Duodenal mucosa (tissue), 2 donors: ENCODE results near the gene GALNT14.

Source experiments
- H3K27ac ChIP-seq: one replicate; pipeline ENCODE4 v1.7.0; 2013; ENCODE audit warnings: low read depth, low read length
- H3K27me3 ChIP-seq, 2 donors: one replicate each; pipeline ENCODE4 v1.7.0; 2013; ENCODE audit warnings: low read length in 2 of 2, control low read depth in 1 of 2; ENCODE audit not compliant: insufficient read depth in 2 of 2, control insufficient read depth in 1 of 2
- H3K36me3 ChIP-seq, 2 donors: one replicate each; pipeline ENCODE4 v1.7.0; 2013; ENCODE audit warnings: low read length in 2 of 2, control low read depth in 1 of 2; ENCODE audit not compliant: insufficient read depth in 2 of 2, control insufficient read depth in 1 of 2
- H3K4me1 ChIP-seq, 2 donors: one replicate each; pipeline ENCODE4 v1.7.0; 2013; ENCODE audit warnings: low read length in 2 of 2, control low read depth in 1 of 2; ENCODE audit not compliant: insufficient read depth in 2 of 2, control insufficient read depth in 1 of 2
- H3K4me3 ChIP-seq, 2 donors: one replicate each; pipeline ENCODE4 v1.7.0; 2013; ENCODE audit warnings: low read length in 2 of 2, low read depth in 1 of 2
- H3K9ac ChIP-seq, 2 donors: one replicate each; pipeline ENCODE4 v1.7.0; 2013; ENCODE audit warnings: low read length in 2 of 2, low read depth in 1 of 2
- H3K9me3 ChIP-seq, 2 donors: one replicate each; pipeline ENCODE4 v1.7.0; 2013; ENCODE audit warnings: low read length in 2 of 2, control low read depth in 1 of 2; ENCODE audit not compliant: control insufficient read depth in 1 of 2

The GALNT14 gene

DNA sequence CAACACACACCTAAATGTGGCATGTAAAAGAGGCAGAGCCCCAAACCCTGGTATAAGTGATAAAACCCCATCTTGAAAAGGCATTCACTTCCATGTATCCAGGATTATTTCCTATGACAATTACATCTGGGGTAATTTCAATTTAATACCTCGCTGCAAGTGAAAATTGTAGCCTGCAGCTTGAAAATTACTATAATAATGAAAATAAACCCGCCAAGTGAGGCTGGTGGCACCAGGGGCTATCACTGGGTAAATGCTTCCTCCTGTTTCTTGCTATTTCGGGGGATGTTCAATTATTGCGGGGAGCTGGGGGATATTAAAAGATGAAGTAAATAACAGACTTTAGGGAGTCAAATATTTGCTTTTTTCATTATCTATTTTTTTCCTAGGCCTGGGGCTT, 171.5 kb downstream of the GALNT14 start:
- Histone ChIP-seq H3K4me3 (no peak overlapping the region), H3K36me3 (no peaks in the 10 kb centered on the region), H3K27ac (no peak overlapping the region), H3K27me3 (no peaks in the 10 kb centered on the region), H3K4me1 (peaks cover 0 to 6% of the 10 kb centered on the region in 2 donors), H3K9me3 (no peaks in the 10 kb centered on the region), H3K9ac (no peak overlapping the region)

- H3K4me1 ChIP-seq: peaks cover 0 to 6% of the 10 kb centered on the region in 2 donors
- no peak overlapping the region for H3K9ac ChIP-seq
- no peaks in the 10 kb centered on the region for H3K36me3 ChIP-seq
- H3K4me3 ChIP-seq: no peak overlapping the region
- no peaks in the 10 kb centered on the region for H3K9me3 ChIP-seq
- no peak overlapping the region for H3K27ac ChIP-seq
- no peaks in the 10 kb centered on the region for H3K27me3 ChIP-seq
These were observed 173.2 kb downstream of the GALNT14 start for GRCh38 chr2:30965022-30965531.

- Histone ChIP-seq H3K36me3 (no peaks in the 10 kb centered on the region), H3K9ac (no peak overlapping the region), H3K4me3 (no peak overlapping the region), H3K4me1 (peaks cover 0 to 6% of the 10 kb centered on the region in 2 donors), H3K9me3 (no peaks in the 10 kb centered on the region), H3K27ac (no peak overlapping the region), H3K27me3 (no peaks in the 10 kb centered on the region)
These were observed 173.8 kb downstream of the GALNT14 start for GRCh38 chr2:30964334-30965005.

DNA sequence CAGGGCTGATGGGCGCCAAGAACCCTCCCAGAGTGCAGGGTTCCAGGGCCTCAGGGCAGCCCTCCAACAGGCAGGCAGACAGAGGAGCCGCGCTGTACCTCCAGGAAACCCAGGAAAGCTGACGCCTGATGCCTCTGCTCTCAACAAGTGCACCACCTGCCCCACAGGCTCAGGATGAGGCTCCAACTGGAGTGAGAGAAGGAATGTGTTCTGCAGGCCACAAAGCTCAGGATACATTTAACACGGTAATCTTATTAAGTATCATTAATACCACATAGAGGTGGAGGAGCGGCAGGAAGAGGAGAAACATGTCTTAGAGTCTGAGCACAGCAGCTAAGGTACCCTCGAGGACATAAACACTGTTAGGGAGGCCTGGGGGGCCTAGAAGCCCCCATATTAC, 175.1 kb downstream of the GALNT14 start:
- Histone ChIP-seq H3K9ac (no peak overlapping the region), H3K27ac (no peak overlapping the region), H3K36me3 (no peaks in the 10 kb centered on the region), H3K4me1 (peaks cover 0 to 1% of the 10 kb centered on the region in 2 donors), H3K9me3 (no peaks in the 10 kb centered on the region), H3K27me3 (no peaks in the 10 kb centered on the region), H3K4me3 (no peak overlapping the region)

DNA sequence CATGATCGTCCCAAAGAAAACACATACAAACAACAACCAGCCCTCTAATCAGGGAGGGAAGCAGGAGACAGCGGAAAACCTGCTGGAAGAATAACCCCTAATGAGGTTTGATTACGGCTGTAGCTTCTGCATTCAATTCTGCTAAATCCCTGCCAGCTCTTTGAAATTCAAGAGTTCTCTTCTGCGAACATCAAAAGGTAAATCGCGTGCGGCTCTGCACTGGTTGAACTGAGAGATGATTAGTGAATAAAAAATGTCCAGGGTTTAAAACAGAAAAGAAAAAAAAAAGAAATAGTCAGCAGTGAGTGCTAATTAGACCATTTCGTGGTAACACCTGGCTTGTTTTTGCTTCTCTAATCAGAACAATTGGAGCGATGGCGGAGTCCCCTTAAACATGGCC, 178.0 kb downstream of the GALNT14 start:
- no peaks in the 10 kb centered on the region for H3K36me3 ChIP-seq
- H3K27me3 ChIP-seq: no peaks in the 10 kb centered on the region
- no peak overlapping the region for H3K27ac ChIP-seq
- no peak overlapping the region for H3K9ac ChIP-seq
- H3K4me3 ChIP-seq: no peak overlapping the region
- no peaks in the 10 kb centered on the region for H3K4me1 ChIP-seq
- no peaks in the 10 kb centered on the region for H3K9me3 ChIP-seq

- Histone ChIP-seq H3K36me3 (no peaks in the 10 kb centered on the region), H3K4me3 (no peak overlapping the region), H3K27ac (no peak overlapping the region), H3K27me3 (no peaks in the 10 kb centered on the region), H3K4me1 (no peaks in the 10 kb centered on the region), H3K9ac (no peak overlapping the region), H3K9me3 (no peaks in the 10 kb centered on the region)
These were observed 178.6 kb downstream of the GALNT14 start for GRCh38 chr2:30959653-30960052.

DNA sequence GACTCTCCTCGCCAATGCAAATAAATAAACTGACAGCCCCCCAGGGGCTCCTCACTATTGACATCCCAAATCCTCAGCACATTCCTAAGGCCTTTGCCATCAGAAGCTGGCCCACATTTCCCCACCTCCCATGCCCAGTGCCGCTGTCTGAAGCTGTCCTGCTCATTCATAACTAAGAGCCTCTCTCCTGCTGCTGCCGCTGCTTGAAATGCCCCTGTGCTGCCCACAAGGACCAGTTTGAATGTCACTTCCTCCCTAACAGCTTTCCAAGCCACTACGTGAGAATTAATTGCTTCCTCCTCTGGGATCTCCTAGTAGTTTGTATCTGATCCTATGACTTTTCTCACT, 179.3 kb downstream of the GALNT14 start:
- Histone ChIP-seq H3K36me3 (no peaks in the 10 kb centered on the region), H3K27me3 (no peaks in the 10 kb centered on the region), H3K9ac (no peak overlapping the region), H3K4me1 (no peaks in the 10 kb centered on the region), H3K4me3 (no peak overlapping the region), H3K9me3 (no peaks in the 10 kb centered on the region), H3K27ac (no peak overlapping the region)

GRCh38 chr2:30958193-30958917, 179.9 kb downstream of the GALNT14 start:
- H3K27me3 ChIP-seq: no peaks in the 10 kb centered on the region

DNA sequence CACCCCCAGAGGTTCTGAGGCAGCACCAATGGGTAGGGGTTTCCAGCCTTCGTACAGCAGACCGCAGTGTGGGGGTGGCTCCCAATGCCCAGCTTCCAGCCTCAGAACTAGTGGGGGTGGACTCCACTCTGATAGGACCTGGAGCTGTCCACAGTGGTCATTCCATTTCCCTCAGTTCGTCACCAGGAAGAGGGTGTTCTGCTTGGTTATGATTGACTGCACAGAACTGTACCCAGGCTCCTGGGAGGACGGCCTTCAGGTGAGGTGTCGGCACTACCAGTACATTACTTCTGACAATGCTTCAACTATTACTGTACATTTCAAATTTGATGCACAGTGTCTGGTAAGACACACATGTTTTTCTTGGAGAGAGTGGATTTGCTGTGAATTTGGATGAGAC, 180.6 kb downstream of the GALNT14 start:
- H3K36me3 ChIP-seq: no peaks in the 10 kb centered on the region
- no peak overlapping the region for H3K4me3 ChIP-seq
- H3K4me1 ChIP-seq: no peaks in the 10 kb centered on the region
- no peaks in the 10 kb centered on the region for H3K9me3 ChIP-seq
- no peaks in the 10 kb centered on the region for H3K27me3 ChIP-seq
- no peak overlapping the region for H3K27ac ChIP-seq
- no peak overlapping the region for H3K9ac ChIP-seq

More at GRCh38 chr2:30958193-30958917, 179.9 kb downstream of the GALNT14 start:
- H3K9me3 ChIP-seq: no peaks in the 10 kb centered on the region
- no peak overlapping the region for H3K27ac ChIP-seq
- H3K4me3 ChIP-seq: no peak overlapping the region
- H3K36me3 ChIP-seq: no peaks in the 10 kb centered on the region
- no peaks in the 10 kb centered on the region for H3K4me1 ChIP-seq
- H3K9ac ChIP-seq: no peak overlapping the region

GRCh38 chr2:30956995-30957394, 181.2 kb downstream of the GALNT14 start:
- Histone ChIP-seq H3K27me3 (no peaks in the 10 kb centered on the region), H3K4me3 (no peak overlapping the region), H3K4me1 (no peaks in the 10 kb centered on the region), H3K9me3 (no peaks in the 10 kb centered on the region), H3K36me3 (no peaks in the 10 kb centered on the region), H3K27ac (no peak overlapping the region), H3K9ac (no peak overlapping the region)
